GM21723 (cell line): Measurements from ENCODE around the gene PAQR9.
"Not testable (repeated sequence)": the region's sequence is repeated elsewhere in the genome, so short reads cannot be mapped to it uniquely, and the experiment has no call there.

Experiments used
- ATAC-seq: cut with Tn5 transposase; IDR thresholded peaks from one replicate; pipeline ENCODE4 v1.9.1; 2021; ENCODE audit warnings: mild to moderate bottlenecking, moderate library complexity; ENCODE audit not compliant: unreplicated experiment

Gene PAQR9, protein sequence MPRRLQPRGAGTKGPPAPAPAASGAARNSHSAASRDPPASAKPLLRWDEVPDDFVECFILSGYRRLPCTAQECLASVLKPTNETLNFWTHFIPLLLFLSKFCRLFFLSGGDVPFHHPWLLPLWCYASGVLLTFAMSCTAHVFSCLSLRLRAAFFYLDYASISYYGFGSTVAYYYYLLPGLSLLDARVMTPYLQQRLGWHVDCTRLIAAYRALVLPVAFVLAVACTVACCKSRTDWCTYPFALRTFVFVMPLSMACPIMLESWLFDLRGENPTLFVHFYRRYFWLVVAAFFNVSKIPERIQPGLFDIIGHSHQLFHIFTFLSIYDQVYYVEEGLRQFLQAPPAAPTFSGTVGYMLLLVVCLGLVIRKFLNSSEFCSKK

DNA sequence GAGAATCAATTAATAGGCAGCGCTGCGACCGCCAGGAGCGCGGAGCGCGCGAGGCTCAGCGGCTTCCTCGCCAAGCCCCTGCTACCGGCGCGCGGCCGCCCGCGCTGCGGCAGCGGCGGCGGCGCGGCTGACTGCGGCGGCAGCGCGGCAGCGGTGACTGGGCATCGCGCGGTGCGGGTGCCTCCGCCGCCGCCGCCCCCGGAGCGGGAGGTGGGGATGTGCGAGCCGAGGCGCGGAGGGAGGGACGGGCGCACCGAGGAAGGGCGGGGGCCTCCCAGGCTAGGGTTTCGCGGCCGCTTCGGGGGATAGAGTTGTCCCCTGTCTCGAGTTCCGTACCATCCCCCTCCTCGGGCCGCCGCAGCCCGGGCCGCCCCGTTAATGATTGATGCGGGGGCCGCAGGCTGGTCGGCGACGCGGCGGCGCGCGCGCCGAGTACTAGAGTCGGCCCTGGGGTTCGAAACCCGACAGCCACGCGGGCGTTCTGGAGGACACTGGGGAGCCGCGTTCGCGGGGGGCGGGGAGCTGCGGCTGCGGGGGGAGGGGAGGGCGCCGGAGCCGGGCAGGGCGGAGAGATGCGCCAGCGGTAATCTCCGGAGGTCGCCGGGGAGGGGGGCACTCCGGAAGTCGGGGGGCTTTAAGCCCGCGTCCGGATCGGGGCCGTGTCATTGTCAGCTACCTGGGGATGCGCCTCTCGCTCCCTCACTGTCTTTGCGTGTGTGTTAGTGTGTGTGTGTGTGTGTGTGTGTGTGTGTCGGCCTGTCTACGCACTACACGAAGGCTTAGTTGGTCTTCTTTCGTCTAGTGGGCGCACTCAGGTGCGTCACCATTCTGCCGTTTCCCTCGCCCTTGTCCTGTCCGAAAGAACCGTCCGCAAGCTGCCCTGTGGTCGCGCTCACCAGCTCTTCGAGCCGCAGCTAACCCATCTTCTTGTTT is at the start of gene PAQR9:
Gene PAQR9, minus strand, starts transcription at position 159 of the 933 bp plus-strand sequence. CDS start 338 bp downstream, outside the sequence.
- no peak for ATAC-seq

DNA sequence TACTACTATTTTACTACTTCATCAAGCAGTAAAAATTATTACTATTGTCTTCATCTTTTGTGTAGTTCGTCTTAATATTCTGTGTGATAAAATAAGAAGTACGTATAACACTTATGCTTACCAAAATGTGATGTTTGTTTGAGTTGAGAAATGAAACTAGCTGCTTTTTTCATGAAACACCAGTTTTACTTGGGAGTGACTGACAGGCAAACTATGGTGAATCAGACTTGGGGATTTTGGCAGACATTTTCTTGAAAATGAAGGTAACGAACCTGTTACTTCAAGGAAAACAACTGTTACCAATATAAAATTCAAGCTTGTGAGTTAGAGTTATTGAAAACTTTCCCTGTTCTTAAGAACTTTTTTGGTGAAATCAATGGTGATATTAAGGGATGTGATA is 48.2 kb upstream of the PAQR9 start:
- no peak for ATAC-seq

DNA sequence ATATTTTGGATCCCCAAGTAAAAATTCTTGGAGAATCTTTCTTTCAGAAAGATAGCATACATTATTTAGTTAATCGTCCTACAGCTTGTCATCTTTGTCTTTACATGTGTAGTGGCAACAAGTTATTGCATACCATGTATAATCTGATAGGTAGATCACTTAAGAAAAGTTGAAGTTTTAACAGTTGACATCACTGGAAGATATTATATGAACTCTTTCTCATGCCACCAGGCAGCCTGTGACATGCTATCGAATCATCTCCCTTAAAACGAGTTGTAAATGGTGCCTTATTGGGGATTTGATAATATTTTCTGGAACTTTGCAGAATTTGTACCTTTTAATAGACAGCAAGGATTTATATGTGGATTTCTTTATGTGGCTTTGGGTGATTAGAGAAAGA is 46.5 kb upstream of the PAQR9 start:
- no peak for ATAC-seq

GRCh38 chr3:143004823-143005222 is 41.3 kb upstream of the PAQR9 start:
- ATAC-seq = no peak

DNA sequence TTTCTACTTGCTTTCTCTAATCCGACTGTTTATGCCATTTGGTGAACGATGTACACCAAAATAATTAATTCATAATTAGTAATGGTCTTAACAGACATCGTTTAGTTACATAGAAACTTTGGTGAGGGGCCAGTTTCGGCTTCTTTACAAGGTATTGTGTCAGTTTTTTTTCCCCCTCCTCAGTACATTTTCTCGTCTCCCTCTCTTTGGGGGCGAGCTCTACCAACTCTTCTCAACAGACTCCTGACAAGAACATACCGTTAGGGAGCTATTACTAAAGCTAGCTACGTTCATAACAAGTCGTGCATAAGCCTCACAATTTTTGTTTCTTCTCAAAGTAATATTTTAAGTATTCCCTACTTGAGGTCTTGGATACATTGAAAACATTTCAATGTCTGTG is 39.3 kb upstream of the PAQR9 start:
- ATAC-seq = no peak

DNA sequence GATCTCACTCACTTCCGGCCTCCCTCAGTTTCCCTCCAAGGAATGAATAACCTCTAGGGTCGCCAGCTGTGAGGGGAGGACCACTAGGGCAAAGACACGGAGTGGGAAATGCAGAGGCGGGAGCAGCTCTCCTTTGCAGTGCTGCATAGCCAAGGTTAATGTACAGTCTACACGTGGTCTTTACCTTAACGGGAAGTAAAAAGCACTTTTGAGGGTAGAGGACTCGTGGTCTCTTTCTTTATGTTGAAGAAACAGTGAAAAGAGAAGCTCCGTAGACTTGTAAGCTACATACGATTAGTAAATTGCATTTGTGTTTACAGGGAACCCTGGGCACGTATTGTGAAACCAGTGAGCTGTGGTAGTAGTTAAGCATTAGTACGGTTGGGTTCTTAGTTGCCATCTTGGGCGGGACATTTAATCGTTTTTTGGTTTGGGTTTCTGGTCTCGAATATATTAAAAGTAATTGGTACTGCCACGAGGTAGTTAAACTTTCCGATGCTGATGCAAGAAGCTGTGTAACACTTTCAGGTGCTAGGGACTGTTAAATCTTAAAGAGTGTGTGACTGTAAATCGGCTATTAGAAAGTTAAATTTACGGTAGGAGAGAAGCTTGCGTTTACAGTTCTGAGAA is 38.7 kb upstream of the PAQR9 start:
- peak; percentile 30 for ATAC-seq

- peak; percentile 90 for ATAC-seq
These were observed 38.1 kb upstream of the PAQR9 start, which contains the start of gene U2SURP for GRCh38 chr3:143001369-143002082. Gene U2SURP (plus strand): TSS chr3:143001570. CDS start chr3:143001629, 59 bp downstream.

DNA sequence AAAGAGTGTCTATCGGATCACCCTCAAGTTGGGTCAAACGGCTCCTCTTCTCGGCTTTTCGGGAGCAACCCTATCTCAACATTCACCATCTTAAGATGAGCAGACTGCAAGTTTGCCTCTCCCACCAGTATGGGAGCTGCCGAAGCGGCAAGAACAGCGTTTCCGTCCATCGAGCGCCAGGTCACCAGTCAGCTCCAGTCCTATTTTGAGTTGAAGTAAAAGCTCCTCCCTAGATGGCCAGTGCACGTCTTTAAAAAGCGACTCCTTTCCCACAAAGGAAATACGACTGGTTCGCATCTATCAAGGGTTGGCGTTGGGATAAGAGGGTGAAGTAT is 37.5 kb upstream of the PAQR9 start:
- peak; percentile 73 for ATAC-seq

DNA sequence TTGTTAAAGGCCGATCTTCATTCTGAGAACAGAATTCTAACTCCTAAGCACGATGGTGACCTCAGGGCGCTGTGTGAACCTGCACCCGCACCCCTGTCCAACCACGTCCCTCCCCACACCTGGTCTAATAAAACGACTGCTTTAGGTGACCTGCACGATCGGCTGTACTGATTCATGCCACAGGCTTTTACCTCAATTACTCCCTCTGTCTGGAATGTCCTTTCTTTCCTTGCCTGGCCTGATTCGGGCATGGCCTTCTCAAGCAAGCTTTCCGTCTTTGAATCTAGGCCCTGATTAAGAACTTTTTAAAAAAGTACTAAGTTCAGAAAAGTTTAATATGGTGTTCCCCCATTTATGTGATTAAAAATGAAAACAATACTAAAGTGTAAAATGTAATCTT is 37.1 kb upstream of the PAQR9 start:
- ATAC-seq = no peak

- ATAC-seq = no peak
These were observed 36.4 kb upstream of the PAQR9 start for GRCh38 chr3:142999881-143000280.

DNA sequence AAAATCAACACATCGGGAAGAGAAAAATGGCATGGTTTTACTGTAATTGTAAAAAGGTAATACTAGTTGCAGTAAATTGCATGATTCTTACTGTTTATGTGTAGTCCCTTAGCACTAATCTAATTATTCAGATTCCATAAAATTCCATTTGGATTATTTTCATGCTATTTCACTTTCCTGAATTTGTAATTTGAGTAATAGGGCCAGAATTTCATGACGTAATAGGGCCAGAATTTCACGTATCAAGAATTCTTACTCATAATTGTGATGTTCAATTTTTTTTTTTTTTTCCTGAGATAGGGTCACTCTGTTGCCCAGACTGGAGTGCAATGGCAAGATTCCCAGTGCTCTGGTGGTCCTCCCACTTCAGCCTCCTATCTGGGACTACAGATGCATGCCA is 35.0 kb upstream of the PAQR9 start:
- ATAC-seq = no peak

GRCh38 chr3:142997330-142997729 is 33.9 kb upstream of the PAQR9 start:
- ATAC-seq = no peak

- no peak for ATAC-seq
These were observed 30.5 kb upstream of the PAQR9 start for GRCh38 chr3:142993958-142994442.

DNA sequence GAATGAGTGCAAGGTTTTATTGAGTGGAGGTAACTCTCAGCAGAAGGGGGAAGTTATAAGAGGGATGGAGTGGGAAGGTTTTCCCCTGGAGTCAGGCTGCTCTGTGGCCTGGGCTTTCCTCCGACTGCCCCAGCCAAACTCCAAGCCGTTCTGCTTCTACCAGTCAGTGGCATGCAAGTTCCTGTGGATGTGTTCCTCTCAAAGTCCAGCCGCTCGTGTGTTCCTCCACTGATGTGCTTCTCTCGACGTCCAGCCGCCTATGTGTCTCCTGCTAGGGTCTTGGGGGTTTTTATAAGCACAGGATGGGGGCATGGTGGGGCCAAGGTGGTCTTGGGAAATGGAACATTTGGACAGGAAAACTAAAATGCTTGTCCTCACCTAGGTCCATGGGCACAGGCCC is 28.8 kb upstream of the PAQR9 start:
- no peak for ATAC-seq

DNA sequence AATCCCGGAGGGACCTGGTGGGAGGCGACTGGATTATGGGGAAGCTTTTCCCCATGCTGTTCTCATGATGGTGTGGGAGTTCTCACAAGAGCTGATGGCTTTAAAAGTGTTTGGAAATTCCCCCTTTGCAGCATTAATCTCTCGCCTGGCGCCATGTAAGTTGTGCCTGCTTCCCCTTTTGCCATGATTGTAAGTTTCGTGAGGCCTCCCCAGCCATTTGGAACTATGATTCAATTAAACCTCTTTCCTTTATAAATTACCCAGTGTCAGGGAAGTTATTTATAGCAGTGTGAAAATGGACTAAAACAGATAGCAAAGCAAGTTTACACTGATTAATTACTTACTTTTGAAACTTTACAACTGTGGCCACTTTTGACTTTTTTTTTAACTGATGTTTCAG is 27.2 kb upstream of the PAQR9 start:
- no peak for ATAC-seq

GRCh38 chr3:142988826-142989225 is 25.4 kb upstream of the PAQR9 start:
- not testable (repeated sequence) for ATAC-seq

- ATAC-seq = not testable (repeated sequence)
These were observed 24.7 kb upstream of the PAQR9 start for GRCh38 chr3:142988221-142988620.

- ATAC-seq = no peak
These were observed 24.2 kb upstream of the PAQR9 start for GRCh38 chr3:142987707-142988106.

DNA sequence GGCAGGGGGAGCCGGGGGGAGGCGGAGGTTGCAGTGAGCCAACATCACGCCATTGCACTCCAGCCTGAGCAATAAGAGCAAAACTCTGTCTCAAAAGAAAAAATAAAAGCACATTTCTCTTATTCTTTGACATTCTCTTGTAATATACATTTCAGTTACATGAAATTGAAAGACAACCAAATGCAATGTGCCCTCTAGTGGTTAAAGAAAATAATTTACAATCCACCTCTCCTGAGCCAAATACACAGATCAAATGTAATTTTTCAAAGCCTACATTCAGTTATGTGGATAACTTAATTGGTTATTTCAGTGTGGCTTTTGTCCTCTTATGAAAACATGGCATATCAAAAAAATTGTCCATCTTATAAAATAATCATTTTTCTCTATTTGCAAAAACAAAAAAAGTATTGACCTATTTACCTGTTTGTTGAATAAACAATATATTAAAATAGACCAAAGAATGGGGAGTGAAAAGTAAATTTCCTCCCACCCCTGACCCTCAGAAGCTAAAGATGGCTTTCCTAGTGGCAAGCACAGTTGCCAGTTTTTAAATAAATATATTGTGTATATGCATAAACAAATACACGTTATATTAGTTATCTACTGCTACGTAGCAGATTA is 23.7 kb upstream of the PAQR9 start:
- ATAC-seq = peak; percentile 70

DNA sequence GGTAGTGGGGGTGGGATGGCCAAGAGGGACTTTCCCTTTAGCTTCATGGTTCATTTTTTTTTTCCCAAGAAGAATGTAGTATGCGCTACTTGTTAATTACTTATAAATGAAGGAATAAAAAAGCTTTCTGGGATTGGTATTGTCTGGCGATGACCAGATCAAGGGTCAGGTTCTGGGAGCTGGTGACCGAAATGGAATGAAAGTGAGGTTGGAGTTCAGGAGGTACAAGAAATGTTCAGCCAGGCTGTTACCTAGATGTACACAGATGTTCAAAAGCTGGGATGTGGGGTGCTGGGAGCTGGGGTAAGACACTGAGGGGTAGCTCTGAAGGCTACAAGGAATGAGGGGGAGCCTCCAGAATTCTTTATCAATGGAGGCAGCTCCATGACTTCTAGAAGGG is 20.8 kb upstream of the PAQR9 start:
- ATAC-seq = no peak
